HG02973 (cell line): ENCODE data around the gene NXN.
"Not testable (repeated sequence)": the region's sequence is repeated elsewhere in the genome, so short reads cannot be mapped to it uniquely, and the experiment has no call there.

Source experiments
- ATAC-seq: cut with Tn5 transposase; IDR thresholded peaks from one replicate; pipeline ENCODE4 v1.9.1; 2021; ENCODE audit warnings: moderate library complexity; ENCODE audit not compliant: unreplicated experiment

NXN gene

DNA sequence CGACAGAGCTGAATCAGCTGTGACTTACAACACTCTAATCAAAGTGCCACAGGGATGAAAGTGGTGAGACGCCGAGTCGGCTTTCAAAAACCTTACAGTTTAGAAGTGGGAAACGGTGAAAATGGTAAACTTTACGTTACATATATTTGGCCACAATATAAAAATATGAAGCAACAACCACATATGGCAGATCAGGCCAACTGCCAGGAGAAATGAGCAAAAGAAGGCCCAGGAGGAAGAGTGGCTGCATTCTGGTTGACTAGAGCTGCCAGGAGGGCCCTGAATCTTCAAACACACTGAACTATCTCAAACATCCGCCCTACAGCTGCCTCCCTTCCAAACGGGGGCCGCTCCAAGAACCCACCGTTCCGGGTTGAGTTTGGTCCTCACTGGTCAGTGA, 141.1 kb downstream of the NXN start:
- no peak for ATAC-seq

DNA sequence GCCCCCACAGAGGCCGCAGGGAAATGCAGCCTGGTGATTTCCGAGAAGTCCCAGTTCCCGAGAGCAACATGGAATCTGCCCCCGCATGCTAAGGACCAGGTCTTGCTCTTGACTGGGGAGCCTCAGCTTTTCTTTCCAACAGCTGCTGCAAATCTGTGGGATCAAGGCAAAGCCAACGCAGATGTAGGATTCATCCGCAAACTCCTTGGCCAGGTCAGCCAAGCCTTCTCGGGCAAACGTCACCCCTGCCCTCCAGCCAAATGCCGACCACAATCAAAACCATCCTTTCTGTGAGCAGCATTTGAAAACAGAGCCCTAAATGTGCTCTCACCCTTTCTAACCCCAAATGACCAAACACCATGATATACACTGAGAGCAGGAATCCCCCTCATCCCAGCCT, 143.4 kb downstream of the NXN start:
- ATAC-seq = no peak

DNA sequence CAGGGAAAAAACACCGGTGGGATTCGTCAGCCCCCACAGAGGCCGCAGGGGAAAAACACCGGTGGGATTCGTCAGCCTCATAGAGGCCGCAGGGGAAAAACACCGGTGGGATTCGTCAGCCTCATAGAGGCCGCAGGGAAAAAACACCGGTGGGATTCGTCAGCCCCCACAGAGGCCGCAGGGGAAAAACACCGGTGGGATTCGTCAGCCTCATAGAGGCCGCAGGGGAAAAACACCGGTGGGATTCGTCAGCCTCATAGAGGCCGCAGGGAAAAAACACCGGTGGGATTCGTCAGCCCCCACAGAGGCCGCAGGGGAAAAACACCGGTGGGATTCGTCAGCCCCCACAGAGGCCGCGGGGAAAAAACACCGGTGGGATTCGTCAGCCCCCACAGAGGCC, 143.9 kb downstream of the NXN start:
- not testable (repeated sequence) for ATAC-seq

DNA sequence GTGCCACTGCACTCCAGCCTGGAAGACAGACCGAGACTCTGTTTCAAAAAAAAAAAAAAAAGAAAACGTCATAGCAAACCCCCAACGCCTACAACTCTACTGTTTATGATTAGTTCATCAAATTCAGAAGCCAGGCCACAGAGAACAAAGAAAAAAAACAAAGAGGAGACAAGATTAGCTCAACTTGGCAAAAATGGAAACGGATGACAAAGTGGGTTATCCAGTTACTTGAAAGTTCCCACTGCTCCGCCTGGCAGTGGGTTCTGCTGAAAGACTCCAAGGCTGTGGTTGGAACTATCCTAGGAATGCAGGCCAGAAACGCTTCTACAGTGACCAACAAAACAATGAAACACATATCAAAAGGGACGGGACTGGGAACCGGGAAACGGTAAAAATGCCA, 144.3 kb downstream of the NXN start:
- ATAC-seq = no peak

DNA sequence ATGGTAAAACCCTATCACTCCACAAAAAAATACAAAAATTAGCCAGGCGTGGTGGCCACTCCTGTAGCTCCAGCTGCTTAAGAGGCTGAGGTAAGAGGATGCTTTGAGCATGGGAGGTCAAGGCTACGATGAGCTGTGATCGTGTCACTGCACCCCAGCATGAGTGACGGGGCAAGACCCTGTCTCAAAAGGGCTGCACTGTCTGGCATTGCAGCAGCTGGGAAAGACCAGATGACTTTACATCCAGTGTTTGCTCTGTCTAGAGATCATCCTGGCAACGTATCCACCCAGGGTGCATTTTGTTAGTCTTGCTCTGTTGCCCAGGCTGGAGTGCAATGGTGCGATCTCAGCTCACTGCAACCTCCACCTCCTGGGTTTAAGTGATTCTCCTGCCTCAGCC, 145.4 kb downstream of the NXN start:
- no peak for ATAC-seq

DNA sequence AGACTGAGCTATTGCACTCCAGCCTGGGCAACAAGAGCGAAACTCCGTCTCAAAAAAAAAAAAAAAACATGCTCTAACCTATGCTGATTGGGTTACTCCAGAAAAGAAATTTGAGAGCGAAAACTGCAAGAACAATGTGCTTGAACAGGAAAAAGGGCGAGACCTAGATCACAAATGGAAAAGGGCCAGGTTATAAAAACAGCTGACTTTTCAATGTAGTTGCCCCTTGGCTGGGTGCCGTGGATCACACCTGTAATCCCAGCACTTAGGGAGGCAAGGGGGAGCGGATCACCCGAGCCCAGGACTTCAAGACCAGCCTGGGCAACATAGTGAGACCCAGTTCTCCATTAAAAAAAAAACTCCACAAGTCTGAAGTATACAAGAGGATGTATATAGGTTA, 148.6 kb downstream of the NXN start:
- ATAC-seq = no peak

DNA sequence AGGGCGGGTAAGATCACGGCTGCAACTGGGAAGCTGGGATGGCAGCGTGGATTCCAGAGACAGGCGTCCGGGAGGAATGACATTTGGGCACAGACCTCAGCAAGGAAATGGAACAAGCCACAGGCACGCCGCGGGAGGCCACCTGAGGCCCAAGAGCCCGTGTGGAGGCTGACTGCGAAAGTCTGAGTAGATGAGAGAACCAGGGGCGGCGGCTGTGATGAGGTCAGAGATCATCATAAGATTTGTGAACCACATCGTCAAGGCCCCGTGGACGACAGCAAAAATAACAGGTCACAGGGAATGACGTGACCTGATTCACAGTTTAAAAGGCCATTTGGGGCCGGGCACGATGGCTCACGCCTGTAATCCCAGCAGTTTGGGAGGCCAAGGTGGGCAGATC, 149.2 kb downstream of the NXN start:
- ATAC-seq = no peak

DNA sequence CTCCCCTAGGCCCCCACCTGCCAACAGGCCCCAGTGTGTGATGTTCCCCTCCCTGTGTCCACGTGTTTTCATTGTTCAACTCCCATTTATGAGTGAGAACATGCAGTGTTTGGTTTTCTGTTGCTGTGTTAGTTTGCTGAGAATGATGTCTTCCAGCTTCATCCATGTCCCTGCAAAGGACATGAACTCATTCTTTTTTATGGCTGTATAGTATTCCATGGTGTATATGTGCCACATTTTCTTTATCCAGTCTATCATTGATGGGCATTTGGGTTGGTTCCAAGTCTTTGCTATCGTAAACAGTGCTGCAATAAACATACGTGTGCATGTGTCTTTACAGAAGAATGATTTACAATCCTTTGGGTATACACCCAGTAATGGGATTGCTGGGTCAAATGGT, 150.0 kb downstream of the NXN start:
- not testable (repeated sequence) for ATAC-seq

DNA sequence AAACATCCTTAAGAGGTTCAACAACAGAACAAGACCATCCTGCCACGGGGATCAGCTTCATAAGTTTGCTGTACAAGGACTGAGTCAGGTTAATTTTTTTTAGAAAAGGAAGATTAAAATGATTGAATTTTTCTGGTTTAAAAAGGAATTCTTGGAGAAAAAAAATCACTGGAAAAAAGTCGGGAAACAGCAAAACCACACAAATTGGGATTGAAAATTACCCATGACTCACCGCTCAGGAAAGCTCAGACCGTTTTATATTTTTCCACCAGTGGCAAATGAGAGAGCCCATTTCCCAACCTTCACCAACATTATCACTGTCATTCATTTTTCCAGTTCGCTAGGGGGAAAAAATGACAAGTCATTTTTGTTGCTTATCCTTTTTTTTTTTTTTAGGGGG, 150.8 kb downstream of the NXN start:
- no peak for ATAC-seq

DNA sequence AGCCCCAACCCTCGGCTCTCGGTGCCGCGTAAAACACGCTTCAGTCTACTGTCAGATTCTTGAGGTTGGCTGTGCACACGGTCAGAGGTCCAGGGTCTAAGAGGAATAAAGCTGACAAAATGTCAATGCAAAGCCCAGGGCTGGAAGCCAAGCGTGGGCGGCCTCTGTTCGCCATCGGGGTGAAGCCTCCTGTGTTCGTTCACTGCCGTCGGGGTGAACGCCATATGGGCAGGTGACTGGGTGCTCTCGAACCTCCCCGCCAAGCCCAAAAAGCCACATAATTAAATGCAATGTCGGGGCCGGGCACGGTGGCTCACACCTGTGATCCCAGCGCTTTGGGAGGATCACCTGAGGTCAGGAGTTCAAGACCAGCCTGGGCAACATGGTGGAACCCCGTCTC, 152.8 kb downstream of the NXN start:
- ATAC-seq = no peak

DNA sequence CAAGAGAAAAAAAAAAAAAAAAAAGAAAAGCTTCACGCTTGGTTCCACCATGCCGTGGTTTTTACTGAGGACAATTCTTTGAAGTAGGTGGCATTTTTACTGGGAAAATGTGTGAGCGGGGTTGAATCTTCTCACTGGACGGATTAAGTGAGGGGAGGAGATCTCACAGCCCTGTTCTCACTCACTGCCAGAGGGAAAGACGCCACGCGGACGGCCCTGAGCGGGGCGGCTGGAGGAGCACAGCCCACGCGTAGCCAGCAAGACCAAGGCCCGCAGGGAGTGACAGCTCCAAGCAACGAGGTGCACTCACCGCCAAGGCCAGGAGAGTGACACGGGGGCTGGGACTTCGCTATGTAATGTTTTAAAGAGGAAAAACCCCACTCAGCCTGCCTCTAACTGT, 154.4 kb downstream of the NXN start:
- no peak for ATAC-seq

DNA sequence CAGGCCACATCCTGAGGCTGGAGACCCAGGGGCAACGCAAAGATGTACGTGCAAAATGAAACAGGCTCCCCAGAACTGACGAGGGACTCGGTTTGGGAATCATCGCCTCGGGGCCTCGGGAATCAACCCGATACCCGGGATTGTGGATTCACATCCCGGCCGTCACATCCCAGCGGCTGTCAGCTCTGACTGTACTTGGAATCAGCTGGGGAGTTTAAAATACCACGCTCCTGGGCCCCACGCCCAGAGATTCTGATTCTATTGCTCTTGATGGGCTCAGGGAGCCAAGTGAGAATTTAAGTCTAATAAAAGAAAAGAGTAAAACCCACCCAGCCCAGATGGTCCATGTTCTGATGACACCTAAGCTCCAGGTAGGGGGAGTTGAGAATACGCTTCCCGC, 155.2 kb downstream of the NXN start:
- ATAC-seq = no peak

DNA sequence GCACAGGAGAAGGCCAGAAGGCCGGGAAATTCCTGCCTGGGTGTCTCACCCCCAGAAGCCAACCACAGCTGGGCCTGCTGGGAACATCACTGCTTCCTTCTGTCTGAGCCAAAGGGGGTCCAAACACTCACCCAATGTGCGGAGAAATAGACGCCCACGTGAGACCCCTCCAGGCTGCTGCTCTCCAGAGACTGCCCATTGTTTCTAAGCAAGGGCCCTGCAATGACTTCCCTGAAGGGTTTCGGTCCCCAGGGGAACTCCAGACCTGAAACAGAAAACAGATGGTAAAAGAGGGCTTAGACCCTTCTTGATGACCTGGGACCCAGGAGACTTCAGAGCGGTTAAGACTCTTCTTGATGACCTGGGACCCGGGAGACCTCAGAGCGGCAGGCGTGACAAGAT, 156.1 kb downstream of the NXN start:
- ATAC-seq = no peak

DNA sequence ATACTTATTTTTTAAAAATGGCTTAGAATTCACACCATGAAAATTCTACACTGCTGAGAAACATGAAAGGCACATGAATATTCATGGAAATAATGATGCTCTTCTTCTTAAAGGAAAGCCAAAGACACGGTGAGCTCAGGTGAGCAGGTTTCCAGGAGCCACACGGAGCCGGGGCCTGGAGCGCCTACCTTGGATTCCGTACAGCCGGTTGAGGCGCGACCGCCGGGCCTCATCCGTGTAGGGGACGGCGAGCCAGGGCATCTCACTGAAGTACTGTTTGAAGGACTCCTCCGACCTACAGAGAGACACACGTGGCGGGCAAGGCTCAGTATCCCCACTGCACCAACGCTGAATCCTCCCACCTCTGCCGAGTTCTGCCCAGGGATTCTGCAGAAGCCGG, 160.3 kb downstream of the NXN start:
- no peak for ATAC-seq

DNA sequence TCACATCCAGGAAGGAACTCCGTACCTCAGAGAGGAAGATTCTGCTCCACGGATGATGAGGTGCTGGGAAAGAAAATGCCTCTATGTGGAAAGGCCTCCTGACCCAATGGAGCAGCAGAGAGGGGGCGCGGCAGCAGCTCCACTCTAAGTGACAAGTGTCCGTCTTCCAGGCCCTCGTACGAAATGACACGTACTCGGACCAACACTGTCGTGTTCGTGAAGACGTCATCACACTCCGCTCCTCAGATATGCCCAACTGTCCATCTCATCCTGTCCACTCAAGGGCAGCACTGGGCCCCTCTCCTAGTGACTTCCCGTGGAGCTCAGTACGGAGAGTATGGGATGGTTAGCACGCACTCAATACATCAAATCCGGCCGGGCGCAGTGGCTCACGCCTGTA, 165.2 kb downstream of the NXN start:
- ATAC-seq = no peak

DNA sequence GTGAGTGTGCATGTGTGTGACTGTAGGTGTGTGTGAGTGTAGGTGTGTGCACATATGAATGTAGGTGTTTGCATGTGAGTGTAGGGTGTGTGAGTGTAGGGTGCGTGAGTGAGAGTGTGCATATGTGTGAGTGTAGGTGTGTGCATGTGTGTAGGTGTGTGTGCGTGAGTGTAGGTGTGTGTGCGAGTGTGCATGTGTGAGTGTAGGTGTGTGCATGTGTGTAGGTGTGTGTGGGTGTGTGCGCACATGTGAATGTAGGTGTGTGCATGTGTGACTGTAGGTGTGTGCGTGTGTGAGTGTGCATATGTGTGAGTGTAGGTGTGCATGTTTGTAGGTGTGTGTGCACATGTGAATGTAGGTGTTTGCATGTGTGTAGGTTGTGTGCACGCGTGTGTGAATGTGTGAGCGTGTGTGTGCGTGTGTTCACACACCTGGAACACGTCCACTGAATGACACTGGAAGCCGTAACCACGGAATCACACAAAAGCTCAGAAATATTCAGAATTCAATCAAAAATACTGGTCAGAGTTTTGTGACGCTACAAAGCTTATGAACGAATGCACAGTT, 166.9 kb downstream of the NXN start:
- ATAC-seq = no peak

DNA sequence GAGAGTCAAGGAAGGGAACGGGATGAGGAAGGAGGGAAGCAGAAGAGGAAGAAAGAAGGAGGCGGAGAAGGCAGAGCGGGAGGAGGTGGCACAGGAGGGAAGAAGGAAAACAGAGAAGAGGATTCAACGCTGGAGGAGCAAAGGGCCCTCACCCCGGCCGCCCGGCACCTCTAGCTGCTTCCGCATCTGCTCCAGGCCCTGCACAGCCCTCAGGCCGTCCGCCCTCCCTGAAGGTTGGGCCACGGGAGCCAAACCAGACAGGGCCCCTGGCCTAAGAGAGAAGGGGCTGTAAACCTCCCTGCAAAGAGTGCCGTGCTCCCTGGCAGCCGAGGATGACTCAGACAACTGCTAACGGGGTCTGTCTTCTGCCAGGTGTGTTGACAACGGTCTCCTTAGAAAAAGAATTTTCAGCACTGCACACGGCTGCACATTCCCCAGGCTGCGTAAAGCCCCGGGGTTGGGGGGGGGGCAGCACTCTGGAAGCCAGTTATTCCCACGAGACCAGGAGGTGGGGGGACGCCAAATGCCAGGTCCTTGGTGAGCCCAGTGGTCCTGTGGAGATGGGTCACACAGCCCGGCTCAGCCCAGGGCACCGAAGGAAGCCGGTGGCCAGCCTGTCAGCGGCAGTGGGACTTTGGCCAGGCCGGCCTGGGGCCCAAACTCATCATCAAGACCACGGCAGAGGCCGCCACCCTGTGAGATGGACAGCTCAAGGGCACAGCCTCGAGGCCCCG, 168.4 kb downstream of the NXN start:
- no peak for ATAC-seq

DNA sequence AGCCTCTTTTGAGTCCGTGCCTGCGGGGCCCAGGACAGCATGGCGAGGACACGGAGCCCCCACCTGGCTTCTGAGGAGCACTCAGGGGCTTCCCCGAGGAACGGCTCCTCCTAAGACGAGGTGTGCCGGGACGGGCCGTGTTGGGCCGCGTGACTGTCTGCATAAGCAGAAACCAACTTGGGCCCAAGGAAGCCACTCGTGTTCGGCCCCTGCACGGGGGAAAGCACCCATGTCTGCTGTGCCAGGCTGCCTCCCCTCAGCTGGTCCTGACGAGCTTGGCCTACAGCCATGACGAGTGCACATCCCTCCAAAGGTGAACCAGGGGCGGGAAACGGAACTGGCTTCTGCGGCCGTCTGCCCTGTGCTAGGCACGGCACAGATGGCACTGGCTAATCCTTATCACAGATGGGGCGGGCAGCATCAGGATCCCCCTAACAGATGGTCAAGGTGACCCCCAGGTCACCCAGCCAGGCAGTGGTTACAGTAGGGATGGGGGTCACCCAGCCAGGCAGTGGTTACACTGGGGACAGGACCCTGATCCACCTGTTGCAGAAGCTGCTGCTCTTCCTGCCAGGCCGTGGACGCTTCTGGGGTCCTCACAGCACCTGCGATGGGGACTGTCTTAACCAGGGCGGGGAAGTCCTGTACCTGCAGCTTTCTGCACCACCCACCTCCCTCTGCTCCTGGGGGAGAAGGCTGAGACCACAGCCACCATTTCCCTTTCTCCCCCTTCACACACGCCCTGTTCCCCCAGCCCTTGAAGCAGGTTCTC, 171.9 kb downstream of the NXN start:
- ATAC-seq = no peak

DNA sequence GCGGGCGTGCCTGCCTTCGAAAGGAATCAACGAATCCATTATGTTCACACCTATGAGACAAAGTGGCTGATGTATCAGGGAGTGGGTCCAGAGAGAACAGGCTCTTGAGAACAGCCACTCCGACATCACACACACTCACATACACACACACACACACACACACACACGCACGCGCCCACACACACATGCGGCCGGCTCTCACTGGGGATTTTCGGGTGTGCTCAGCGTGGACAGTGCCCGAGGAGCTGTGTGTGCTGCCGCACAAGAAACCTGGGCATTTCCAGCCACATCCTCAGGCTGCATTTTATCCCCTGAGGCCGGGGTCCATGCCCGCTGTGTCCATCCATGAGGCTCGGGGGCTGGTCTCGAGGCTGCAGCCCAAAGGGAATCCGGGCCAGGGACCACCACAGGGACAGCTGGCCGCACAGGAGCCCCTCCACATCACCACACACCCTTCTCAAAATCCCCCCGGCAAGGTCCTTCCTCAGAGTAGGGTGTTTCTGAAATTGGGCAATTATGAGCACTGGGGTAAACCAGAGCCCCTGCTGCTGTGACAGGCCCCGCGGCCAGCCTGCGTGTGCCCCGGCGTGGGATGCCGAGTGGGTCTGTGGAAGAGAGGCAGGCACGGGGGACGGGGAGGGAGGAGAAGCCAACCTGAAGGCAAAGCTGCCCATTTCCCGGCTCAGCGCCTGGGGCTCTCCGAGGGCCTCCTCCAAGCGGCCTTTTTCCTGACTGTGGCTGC, 172.6 kb downstream of the NXN start:
- ATAC-seq = no peak

DNA sequence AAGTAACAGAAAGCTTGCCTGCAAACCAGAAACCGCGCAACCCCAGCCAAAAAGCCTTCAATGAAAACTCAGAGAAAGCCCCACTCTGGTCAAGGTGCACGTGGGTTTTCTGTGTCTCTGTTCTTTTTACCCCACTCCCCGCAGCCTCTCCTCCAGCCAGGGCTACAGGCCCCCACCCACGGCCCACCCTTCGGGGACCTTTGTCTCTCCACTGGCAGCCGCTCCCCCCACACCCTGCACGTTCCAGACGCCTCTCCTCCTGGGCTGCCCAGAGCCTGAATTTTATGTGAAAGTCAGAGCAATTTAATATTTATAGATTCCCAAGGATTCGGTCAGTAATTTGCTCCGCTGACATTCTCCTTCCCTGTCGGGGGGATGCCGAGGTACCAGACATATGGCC, 173.2 kb downstream of the NXN start:
- no peak for ATAC-seq

DNA sequence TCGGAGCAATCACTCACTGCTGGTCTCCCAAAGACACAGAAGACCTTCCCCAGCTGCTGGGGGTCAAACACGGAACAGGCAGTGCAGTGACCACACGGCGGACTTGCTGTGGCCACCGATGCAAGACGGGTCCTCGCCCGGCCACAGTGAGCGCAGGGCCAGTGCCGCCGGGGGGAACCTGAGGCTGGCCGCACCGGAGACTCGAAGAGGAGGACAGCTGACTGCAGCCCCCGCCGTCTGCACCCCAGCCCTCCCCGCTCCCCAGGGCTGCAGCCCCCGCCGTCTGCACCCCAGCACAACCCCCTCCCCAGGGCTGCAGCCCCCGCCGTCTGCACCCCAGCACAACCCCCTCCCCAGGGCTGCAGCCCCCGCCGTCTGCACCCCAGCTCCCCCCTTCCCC, 173.7 kb downstream of the NXN start:
- not testable (repeated sequence) for ATAC-seq
